H7 (cell line): Measurements from ENCODE around the gene SLC37A4. TPM values are rescaled to one million over a fixed set of nuclear protein-coding genes. Genes with fewer than 3 reads are reported as not detected.
A peak's percentile ranks its signal among the peaks of the same experiment; 100 is the strongest.
"Not testable (repeated sequence)": the region's sequence is repeated elsewhere in the genome, so short reads cannot be mapped to it uniquely, and the experiment has no call there.

Experiments
- DNase-seq: peaks from one replicate; pipeline ENCODE4 v3.0.0; 2012
- H3K27me3 ChIP-seq: 2 replicates; pipeline ENCODE4 v1.6.0; 2011; ENCODE audit warnings: mild to moderate bottlenecking, low read length; ENCODE audit not compliant: control insufficient read depth, insufficient read depth
- H3K36me3 ChIP-seq: replicated peaks from 2 replicates; pipeline ENCODE4 v1.5.1; 2011; ENCODE audit warnings: low read length; ENCODE audit not compliant: control insufficient read depth, insufficient read depth
- H3K4me3 ChIP-seq: 2 replicates; pipeline ENCODE4 v1.5.1; 2011; ENCODE audit warnings: low read depth, mild to moderate bottlenecking, control low read depth, low read length, moderate library complexity; ENCODE audit not compliant: insufficient read depth
- total RNA-seq: library from RNA; depleted of rRNA; stranded (reverse); fragments of >200 nt; shearing (Covaris generic); gene quantifications from 2 replicates; pipeline ENCODE4 v1.2.3, GENCODE V29; 2014; rRNA removed

SLC37A4 gene
- 53.2 and 54.5 TPM in 2 replicates for total RNA-seq

DNA sequence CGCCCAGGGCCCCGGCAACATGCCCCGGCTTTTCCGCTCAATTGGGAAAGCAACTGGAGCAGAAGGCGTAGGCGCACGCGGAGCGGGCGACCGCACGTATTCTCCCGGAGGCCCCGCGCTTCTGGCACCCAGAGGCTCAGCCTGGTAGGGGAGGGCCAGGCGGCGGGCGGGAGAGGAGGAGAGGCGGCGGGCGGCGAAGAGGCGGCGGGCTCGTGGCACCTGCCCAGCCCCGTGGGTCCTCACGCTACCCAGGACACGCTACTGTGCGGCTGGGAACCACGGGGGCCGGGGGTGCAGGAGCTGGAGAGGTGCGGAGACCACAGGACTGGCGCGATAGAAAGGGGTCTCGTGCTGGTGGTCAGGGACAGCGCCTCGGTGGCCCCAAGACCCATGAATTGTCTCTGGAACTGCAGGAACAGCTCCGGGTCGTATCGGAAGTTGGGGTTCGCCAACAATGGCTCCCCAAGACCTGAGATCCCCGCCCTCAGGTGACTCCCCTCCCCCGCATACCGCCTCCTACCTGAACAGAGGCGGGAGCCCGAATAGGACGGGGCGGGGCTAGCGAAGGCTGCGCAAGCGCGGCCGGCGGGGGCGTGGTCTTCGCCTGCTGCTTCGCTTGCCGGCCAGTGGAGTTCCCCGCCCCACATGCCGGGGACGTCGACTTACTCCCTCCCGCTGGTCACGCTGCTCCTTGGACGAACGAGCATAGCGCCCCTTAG is at the start of gene SLC37A4:
Gene SLC37A4 (minus strand): TSS at position 549 of the 719 bp plus-strand sequence.
- peaks cover 31% of the 10 kb centered on the region for H3K36me3 ChIP-seq
- no peaks in the 10 kb centered on the region for H3K27me3 ChIP-seq
- peak within 1 kb of the TSS; percentile 96 for H3K4me3 ChIP-seq
- DNase-seq, result peak; percentile 99

DNA sequence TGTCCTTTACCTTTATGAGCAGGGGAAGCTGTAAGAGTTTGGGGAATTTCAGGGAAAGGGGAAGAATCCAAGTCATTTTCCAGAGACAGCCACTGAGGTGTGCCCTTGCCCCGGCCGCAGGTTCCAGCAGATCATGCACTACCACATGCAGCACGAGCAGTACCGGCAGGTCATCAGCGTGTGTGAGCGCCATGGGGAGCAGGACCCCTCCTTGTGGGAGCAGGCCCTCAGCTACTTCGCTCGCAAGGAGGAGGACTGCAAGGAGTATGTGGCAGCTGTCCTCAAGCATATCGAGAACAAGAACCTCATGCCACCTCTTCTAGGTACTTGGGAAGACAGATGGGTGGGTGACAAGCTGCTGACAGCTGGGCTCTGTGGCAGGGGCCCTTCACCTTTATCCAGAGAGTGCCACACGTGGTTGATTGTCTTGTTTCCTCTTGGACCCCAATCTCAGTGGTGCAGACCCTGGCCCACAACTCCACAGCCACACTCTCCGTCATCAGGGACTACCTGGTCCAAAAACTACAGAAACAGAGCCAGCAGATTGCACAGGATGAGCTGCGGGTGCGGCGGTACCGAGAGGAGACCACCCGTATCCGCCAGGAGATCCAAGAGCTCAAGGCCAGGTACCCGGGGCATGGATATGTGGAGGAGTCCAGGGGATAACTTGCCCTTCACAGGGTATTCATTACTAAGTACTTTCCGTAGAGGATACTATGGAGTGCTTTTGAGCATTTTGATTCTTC is 48.2 kb upstream of the SLC37A4 start:
- H3K36me3 ChIP-seq, result peaks cover 18% of the 10 kb centered on the region
- H3K27me3 ChIP-seq, result no peaks in the 10 kb centered on the region

DNA sequence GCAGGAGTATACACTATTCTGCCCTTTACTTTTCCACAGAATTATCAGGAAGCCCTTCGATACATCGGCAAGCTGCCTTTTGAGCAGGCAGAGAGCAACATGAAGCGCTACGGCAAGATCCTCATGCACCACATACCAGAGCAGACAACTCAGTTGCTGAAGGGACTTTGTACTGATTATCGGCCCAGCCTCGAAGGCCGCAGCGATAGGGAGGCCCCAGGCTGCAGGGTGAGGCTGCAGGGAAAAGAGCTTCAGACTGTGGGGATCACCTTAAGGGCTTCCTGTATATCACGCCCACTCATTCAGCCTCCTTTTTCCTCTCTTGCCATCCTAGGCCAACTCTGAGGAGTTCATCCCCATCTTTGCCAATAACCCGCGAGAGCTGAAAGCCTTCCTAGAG is 47.2 kb upstream of the SLC37A4 start:
- no peak overlapping the region for H3K4me3 ChIP-seq
- H3K36me3 ChIP-seq, result peaks cover 22% of the 10 kb centered on the region
- no peak for DNase-seq
- H3K27me3 ChIP-seq, result no peaks in the 10 kb centered on the region

More for the DNA sequence above, 48.2 kb upstream of the SLC37A4 start:
- no peak for DNase-seq
- no peak overlapping the region for H3K4me3 ChIP-seq

DNA sequence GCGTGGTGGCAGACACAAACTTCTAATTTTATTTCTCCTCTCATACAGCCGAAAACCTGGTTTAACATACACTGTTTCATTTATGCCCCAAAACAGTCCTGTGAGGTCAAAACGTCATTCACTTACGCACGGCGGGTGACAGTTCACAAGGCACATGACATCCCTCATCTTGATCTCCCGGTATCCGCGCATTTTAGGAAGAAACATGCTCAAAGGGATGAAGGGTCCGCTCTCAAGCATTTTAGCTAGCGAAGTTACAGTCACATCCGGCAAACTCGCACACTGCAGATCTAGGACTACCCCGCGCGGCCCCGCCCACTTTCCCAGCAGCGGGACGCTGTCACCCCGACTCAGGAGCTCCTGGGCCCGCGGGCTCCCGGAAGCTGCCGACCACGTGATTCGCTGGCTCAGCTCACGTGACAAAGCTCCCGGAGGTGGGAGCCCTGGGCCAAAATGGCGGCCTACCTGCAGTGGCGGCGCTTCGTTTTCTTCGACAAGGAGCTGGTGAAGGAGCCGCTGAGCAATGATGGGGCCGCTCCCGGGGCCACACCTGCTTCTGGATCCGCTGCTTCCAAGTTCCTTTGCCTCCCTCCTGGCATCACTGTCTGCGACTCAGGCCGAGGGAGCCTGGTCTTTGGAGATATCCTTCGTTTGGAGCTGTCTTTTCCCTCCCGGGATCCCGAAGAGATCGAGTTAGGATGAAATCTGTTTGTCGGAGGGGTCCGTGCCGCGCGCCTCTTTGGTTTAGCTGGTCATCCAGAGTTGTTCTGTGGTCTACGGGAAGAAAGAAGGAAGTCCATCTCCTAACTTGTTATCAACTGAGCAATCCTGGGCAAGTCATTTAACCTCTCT is 36.9 kb upstream of the SLC37A4 start, which contains the start of gene VPS11:
Gene VPS11 (plus strand): TSS at position 448 of the 852 bp plus-strand sequence. CDS start 6 bp downstream, at position 454.
- H3K36me3 ChIP-seq, result peaks cover 4% of the 10 kb centered on the region; the same call in 1 of the 2 replicates
- peak within 1 kb of the TSS; percentile 91 for H3K4me3 ChIP-seq
- no peaks in the 10 kb centered on the region for H3K27me3 ChIP-seq
- DNase-seq, result peak; percentile 99

DNA sequence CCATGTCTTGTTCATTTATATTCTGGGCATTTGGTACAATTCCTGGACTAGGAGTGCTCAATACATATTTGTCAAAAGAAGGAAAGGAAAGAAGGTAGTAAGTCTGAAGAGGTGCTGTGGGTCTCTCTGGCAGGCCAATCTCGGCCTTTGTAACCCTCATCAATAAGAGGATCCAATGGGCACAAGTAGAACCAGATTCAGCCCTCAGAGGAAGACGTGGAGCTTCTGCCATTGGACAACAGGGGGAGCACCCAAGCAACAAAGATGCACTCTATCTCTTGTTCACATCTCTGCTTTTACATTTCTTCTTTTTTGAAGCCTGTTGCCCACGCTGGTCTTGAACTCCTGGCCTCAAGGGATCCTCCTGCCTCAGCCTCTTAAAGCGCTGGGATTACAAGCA is 34.7 kb upstream of the SLC37A4 start:
- no peaks in the 10 kb centered on the region for H3K27me3 ChIP-seq
- peak; percentile 71 for DNase-seq
- peaks cover 2% of the 10 kb centered on the region; the same call in 1 of the 2 replicates for H3K36me3 ChIP-seq
- no peak overlapping the region for H3K4me3 ChIP-seq

DNA sequence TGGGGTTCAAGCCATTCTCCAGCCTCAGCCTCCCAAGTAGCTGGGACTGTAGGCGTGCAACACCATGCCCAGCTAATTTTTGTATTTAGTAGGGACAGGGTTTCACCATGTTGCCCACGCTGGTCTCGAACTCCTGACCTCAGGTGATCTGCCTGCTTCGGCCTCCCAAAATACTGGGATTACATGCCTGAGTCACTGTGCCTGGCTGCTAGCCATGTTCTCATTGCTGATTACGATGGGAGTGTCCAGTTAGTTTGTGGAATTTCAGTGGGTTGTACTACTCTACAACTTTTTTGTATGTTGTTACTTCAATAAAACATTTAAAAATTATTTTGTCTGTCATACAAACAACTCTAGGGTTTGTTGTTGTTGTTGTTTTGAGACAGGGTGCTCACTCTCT is 32.1 kb upstream of the SLC37A4 start:
- no peaks in the 10 kb centered on the region for H3K27me3 ChIP-seq
- H3K4me3 ChIP-seq, result no peak overlapping the region
- DNase-seq, result no peak
- no peaks in the 10 kb centered on the region for H3K36me3 ChIP-seq

DNA sequence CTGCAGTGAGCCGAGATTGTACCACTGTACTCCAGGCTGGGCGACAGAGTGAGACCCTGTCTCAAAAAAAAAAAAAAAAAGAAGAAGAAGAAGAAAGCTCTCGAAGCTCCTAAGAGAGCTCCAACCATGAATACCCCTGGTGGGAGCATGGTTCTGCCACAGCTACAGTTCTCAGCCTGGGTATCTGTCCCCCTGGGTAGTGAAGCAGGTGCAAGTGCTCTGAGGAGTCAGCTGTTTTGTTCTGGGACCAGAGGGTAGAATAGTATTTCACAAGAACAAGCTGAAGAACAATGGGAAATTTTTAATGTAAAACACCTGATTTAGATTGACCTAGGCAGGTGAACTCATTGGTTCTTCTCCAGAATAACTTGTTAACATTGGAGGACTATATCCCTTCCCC is 30.6 kb upstream of the SLC37A4 start:
- DNase-seq, result no peak
- Histone ChIP-seq H3K36me3 (no peaks in the 10 kb centered on the region), H3K4me3 (no peak overlapping the region), H3K27me3 (no peaks in the 10 kb centered on the region)

DNA sequence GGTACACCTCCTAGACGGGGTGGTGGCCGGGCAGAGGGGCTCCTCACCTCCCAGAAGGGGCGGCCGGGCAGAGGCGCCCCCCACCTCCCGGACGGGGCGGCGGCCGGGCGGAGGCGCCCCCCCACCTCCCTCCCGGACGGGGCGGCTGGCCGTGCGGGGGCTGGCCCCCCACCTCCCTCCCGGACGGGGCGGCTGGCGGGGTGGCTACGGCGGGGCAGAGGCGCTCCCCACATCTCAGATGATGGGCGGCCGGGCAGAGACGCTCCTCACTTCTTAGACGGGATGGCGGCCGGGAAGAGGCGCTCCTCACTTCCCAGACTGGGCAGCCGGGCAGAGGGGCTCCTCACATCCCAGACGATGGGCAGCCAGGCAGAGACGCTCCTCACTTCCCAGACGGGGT is 28.5 kb upstream of the SLC37A4 start:
- H3K36me3 ChIP-seq, result peaks cover 14% of the 10 kb centered on the region
- H3K27me3 ChIP-seq, H3K4me3 ChIP-seq, DNase-seq: not testable (repeated sequence)

DNA sequence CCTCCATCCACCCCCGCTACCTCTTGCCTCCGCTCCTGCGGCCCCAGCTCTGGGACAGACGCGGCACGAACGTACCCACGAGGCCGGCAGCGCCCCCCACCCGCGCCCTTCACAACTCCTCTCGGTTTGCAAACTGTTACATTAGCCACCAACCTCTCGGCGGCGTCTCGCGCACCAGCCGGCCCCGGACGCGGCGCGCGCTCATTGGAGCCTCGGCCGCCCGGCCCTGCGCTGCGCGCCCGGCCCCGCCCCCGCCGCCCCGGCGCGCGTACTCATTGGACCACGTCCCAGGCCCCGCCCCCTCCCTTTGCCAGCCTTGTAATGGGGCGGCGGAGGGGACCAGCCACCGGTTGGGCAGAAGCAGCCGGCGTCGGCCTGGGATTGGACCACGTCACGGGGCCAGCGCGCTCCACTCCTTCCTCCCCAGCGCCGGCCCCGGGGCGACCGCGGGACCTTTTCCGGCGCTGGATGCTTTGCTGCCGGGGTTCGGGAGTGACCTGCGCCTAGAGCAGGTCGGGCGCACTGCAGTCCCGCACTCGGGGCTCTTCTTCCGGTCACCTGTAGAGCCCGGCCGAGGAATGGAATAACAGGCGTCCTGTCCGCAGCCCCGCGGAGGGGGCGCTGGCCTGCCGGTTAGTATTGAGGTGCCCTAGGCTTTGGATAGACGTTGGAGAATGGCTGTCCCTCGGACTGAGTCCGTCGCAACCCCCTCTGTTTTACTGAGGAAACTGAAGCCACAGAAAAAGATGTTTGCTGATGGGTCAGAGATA is 26.5 kb upstream of the SLC37A4 start, which contains the start of gene HYOU1:
Gene HYOU1 (minus strand): TSS at position 206 of the 770 bp plus-strand sequence. CDS start 1,045 bp downstream, outside the sequence.
- no peaks in the 10 kb centered on the region for H3K27me3 ChIP-seq
- H3K4me3 ChIP-seq, result peak within 1 kb of the TSS; percentile 83
- DNase-seq, result peak; percentile 100
- H3K36me3 ChIP-seq, result peaks cover 30% of the 10 kb centered on the region

DNA sequence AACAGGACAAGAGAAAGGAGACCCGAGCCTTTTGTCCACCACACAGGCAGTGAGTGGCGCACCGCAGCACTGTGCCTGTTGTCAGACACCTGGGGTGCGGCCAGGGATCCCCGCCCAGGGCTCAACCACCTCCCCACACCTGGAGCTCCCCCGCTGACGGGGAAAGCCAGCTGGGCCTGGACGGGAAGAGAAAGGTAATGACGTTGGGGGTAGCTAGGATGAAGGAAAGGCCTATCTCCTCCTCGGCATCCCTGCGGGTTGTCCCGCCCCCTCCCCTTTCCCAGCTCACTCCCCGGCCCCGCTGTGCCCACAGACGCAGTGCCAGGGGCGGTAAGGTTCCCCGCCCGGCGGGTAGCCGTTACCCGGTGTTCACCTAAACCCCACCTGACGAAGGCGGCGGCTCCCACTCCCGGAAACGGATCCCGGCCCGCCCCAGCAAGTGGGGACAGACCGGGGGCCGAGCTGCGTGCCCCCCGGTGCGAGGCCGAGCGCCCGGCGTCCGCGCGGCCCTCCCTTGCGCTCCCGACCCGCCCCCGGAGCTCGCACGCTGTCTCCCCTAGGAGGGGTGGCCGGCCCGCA is 25.8 kb upstream of the SLC37A4 start:
- Histone ChIP-seq H3K4me3 (peak overlapping the region; percentile 83), H3K27me3 (no peaks in the 10 kb centered on the region), H3K36me3 (peaks cover 37% of the 10 kb centered on the region)
- peak; percentile 92 for DNase-seq

DNA sequence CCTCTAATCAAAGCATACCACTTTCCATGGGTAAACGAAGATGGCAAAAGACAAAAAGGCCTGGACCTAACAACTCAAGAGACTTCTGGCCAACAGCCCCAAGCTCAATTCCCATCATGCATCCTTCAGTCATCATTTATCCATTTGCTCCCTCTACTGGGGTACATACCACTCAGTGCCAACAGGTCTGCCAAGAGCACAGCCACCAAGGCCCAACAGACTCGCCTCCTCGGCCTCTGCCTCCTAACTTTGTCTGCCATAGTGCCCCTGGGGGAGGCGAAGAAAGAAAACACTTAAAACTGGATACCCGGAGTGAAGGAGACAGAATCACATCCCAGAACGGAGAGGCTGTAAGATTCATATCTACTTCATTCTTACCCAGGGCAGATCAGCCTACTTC is 25.2 kb upstream of the SLC37A4 start:
- Histone ChIP-seq H3K27me3 (no peaks in the 10 kb centered on the region), H3K36me3 (peaks cover 43% of the 10 kb centered on the region), H3K4me3 (peak overlapping the region; percentile 83)
- DNase-seq, result peak; percentile 50

DNA sequence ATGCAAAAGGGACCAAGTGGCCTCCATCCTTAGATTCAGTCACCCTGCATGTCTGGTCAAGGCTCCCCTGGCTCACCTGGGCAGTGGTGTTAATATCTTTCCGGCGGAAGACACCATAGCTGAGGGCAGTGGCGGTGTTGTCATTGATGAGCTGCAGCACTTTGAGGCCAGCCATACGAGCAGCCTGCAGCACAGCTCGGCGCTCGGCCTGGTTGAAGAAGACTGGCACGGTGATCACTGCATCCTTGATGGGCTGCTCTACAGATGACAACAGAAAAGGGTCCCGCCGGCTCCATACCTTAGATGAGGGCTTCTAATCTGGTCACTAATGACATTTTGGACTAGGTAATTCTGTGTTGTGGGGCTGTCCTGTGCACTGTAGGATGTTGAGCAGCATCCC is 23.7 kb upstream of the SLC37A4 start:
- Histone ChIP-seq H3K36me3 (peaks cover 48% of the 10 kb centered on the region), H3K4me3 (no peak overlapping the region), H3K27me3 (no peaks in the 10 kb centered on the region)
- DNase-seq, result no peak

DNA sequence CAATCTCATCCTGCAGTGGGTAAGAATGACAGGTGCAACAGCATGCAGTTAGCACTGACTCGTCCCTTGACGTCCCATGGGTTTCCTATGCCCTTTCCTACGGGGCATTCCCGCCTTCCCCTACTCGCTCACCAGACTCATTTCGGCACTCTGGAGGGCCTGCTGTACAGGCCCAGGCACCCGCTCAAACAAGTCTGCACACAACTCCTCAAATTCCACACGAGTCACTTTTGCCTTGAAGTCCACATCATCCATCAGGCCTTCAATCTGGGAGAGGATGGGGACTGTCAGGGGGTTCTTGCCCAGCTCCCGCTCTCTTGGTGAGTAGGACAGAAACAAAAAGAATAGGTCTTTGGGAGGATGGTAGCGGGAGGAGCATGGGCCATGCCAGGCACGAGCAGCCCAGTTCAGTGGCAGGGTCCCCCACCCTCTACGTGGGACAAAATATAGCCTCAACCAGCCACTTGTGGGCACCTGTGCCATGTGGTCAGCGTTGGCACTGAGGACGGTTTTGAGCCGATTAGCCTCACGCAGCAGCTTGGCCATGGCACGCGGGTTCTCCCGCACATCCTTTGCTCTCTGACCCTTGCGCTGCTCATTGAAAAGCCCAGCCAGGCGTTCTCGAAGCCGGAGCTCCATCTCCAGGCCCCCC is 21.6 kb upstream of the SLC37A4 start:
- DNase-seq, result no peak
- no peak overlapping the region for H3K4me3 ChIP-seq
- peaks cover 66% of the 10 kb centered on the region for H3K36me3 ChIP-seq
- H3K27me3 ChIP-seq, result no peaks in the 10 kb centered on the region
